LNCAP (cell line): ENCODE data around the gene GALNT9.

Experiments
- CTCF ChIP-seq: fragments of 450-650 bp; IDR thresholded peaks from 2 replicates; pipeline ENCODE4 v1.5.1; 2017; ENCODE audit warnings: mild to moderate bottlenecking

GALNT9 gene

GRCh38 chr12:132211816-132212215 is 117.6 kb downstream of the GALNT9 start:
- TF ChIP-seq CTCF, result no peak

- TF ChIP-seq CTCF, result no peak
These were observed 118.1 kb downstream of the GALNT9 start for GRCh38 chr12:132211326-132211725.

GRCh38 chr12:132210223-132211055 is 119.0 kb downstream of the GALNT9 start:
- no peak for TF ChIP-seq CTCF

- no peak for TF ChIP-seq CTCF
These were observed 119.7 kb downstream of the GALNT9 start for GRCh38 chr12:132209619-132210222.

GRCh38 chr12:132208153-132208823 is 121.1 kb downstream of the GALNT9 start:
- TF ChIP-seq CTCF, result no peak

- no peak for TF ChIP-seq CTCF
These were observed 122.2 kb downstream of the GALNT9 start for GRCh38 chr12:132207083-132207775.

- TF ChIP-seq CTCF, result no peak
These were observed 123.3 kb downstream of the GALNT9 start for GRCh38 chr12:132206046-132206434.
